Activated CD4-positive, CD25-positive, alpha-beta regulatory T cell (primary cell): ENCODE data around the gene TXNRD2.

Experiments
- DNase-seq, 4 experiments: peaks; one replicate each; lab custom pipeline; 2025; lab: John Stamatoyannopoulos, UW

TXNRD2 gene

DNA sequence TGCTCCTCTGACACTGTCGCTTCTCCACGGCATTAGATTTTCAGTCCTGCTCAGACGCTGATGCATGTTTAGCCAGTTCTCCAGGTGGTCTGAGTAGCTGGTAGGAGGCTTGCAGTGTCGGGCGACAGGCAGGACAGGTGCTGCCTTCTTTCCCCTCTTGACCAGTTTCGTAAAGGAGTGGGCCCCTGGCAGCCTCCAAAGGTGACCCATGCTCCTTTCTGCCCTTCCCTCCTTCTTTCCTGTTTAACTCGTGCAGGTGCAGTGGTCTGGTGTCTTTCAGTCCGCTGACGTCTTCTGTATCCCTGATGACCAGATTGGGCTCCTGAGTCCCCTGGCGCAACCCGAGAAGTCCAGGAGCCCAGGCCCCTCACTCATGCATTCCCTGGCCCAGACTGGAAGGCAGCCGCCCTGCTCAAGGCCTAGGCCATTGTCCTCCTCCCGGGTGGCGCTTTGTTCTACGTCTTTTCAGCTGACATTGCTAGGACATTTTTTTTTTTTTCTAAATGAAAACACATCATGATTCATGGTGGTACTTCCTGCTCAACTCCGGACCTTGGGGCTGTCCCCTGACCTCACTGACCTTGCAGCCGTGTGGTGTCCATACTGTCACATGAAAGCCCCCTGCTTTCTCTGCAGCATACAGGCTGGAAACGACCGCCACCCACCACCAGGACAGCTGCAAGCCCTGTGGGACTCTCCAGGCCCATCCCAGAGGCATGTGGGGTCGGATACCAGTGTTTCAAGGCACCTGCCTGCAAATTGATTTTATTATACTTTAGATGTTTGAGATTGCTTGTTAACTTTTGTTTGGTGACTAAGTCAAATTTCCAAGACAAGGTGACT is 25.5 kb upstream of the TXNRD2 start:
- DNase-seq: no peak

GRCh38 chr22:19965771-19966709 is 24.4 kb upstream of the TXNRD2 start:
- DNase-seq: no peak

DNA sequence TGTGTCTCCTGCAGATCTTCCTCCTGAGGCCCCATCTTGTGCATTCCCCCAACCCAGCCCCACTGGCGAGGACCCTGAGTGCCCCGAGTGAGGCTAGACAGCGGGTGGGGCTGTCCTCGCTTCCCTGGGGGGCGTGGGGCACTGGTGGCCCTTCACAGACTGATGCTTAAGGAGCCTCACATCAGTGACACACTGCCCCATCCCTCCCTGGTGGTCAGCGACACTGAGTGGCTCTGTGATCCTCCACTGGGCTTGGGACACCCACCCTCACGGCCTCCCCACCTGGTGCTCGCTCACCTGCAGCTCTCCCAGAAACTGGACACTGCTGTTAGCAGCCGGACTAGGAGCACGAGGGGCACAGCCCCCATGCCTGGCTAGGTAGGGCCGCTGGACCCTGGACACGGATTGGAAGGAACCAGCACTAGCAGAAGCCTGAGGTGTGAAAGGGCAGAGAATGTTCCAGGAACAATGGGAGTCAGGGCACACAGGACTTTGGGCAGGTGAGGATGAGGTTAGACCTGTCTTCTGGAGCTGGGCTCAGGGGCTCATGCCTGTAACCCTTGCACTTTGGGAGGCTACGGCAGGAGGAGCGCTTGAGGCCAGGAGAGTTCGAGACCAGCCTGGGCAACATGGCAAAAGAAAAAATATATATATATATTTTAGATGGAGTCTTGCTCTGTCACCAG is 23.2 kb upstream of the TXNRD2 start:
- DNase-seq: no peak

DNA sequence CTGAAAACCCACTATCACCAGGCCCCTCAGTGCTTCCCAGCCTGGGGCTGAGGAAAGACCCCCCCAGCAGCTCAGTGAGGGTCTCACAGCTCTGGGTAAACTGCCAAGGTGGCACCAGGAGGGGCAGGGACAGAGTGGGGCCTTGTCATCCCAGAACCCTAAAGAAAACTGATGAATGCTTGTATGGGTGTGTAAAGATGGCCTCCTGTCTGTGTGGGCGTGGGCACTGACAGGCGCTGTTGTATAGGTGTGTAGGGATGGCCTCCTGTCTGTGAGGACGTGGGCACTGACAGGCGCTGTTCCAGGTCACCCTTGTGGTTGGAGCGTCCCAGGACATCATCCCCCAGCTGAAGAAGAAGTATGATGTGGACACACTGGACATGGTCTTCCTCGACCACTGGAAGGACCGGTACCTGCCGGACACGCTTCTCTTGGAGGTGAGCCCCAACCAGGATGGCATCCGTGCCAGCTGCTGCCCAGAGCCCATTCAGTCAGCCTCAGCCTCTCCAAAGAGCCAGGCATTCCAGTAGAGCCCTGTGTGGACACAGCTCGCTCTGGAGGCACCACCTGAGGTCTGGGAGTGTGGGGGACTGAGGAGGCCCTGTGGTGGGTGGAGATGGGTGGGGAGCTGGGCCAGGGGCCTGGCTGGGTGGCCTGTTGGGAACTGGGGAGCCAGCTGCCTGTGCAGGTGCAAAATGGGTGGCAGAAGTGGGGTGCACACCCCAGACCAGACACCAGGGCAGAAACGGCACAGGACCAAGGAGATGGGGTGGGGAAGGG is 22.4 kb upstream of the TXNRD2 start:
- DNase-seq: no peak

- DNase-seq: no peak
These were observed 21.5 kb upstream of the TXNRD2 start for GRCh38 chr22:19962909-19963806.

GRCh38 chr22:19962246-19962908 is 20.8 kb upstream of the TXNRD2 start:
- DNase-seq: peak in 2 of 4 experiments; percentile 12 to 24

DNA sequence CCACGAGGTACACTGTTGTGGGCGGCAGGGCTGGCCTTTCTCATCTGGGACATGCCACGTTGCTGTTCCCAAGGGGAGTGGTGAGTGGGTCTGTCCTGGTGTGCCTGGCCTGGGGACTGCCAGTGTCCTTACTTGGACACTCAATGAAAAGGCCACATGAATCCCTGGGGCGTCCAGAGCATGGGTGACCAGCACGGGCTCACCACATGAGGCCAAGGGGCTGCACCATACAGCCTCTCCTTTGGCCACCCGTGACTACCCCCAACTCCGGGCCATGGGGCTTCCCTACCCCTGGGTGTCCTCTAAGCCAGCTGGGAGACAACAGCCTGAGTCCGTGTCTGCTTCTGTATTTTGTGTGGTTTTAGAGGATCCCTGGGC is 20.2 kb upstream of the TXNRD2 start:
- no peak for DNase-seq

DNA sequence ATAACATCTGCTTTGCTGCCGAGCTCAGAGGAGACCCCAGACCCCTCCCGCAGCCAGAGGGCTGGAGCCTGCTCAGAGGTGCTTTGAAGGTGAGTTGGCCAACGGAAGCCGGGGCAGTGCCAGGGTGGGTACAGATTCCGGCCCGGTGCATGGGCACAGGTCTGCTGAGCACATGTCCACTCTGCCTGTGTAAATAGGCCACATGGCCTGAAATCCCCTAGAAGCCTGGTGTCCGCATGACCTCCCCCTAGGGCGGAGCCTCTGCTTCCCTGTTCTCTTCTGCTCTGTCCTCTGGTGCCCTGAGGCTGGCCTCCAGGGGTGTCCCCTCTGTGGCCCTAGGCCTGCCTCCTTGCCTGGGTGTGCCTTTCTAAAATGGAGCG is 19.6 kb upstream of the TXNRD2 start:
- DNase-seq: no peak

DNA sequence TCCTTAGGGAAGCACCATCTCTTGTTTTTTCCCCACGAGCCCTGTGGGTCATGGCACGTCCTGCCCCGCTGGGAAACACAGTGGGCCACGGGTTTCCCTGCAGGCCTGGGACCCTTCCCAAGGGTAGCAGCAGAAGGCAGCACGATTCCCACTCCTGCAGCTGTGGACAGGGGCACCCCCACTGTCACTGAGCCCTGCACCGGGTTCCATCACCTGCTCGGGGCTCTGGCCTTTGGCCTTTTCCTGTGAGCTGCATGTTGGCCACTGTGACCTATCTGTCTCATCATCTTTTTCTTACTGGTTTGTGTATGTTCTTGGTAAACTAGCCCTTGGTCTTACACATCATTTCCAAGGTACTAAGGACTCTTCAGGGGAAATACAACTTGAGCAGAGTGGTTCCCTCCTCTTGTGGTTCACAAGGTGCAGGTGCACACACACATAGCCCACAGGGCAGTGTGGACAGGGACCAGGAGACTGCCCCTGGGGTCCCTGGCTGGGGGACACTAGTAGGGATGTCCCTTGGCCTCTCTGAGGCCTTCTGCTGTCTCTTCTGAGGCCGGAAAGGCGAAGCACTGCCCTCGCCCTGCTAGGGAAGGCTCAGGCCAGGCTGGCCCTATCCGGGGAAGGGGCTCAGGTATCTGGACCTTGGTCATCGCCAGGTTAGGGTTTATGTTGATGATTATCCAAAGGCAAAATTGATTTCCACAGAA is 19.0 kb upstream of the TXNRD2 start:
- DNase-seq: no peak

DNA sequence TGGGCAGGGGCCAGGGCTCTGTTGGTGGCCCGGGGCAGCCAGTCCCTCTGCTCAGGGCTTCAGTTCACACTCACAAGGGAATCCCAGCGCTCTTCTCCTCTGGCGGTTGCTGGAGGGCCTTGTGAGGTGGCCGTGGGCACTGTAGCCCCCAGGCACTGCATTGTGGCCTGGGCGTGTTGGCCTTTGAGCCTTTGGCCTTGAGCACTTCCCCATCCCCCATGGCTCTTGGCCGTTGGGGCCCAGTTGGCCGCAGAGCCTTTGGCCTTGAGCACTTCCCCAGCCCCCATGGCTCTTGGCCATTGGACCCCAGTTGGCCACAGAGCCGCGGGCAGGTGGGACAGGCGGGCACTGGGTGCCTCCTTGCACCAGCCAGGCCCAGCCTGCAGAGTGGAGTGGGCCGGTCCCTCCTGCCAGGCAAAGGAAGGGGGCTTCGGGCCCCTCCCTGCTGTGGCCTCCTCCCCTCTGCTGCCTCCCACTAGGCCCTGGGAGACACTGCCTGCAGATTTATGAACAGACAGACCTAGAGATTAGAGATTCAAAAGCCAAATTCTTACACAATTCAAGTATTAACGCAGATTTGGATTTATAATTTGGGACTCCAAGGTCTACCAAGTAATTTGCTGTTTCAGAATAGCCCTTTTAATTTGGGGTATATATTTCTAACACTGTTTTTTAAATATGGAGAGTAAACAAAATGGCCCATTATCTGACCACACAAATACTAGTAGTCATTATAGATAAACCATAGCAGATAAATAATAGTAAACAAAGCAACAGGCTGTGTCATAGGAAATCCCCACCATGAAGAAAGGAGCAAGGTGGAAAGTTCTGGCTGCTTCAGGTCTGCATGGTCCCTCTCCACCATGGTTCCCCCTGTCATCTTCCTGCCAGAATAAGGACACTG is 18.2 kb upstream of the TXNRD2 start:
- DNase-seq: no peak

- DNase-seq: no peak
These were observed 17.5 kb upstream of the TXNRD2 start for GRCh38 chr22:19959043-19959586.

- no peak for DNase-seq
These were observed 16.7 kb upstream of the TXNRD2 start for GRCh38 chr22:19958083-19959042.

DNA sequence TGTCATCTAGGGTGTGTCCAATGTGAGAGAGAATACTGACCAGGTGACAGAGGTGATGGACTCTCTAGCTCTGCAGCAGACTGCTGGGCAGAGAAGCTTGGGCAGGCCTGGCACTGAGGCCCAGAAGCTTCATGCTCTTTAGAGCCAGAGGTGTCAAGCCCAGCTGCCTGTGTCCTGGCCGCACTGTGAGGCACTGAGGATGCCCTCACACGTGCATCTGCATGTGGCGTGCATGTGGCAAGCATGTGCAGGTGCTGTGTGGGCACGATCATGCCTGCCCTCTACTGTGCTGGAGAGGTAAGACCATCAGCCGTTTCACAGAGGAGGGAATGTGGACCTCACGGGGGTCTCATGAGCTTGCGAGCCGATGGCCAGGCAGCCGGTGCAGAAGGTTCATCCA is 15.8 kb upstream of the TXNRD2 start:
- no peak for DNase-seq

- no peak for DNase-seq
These were observed 13.9 kb upstream of the TXNRD2 start for GRCh38 chr22:19955241-19956128.

- no peak for DNase-seq
These were observed 9.7 kb upstream of the TXNRD2 start for GRCh38 chr22:19951346-19951745.
